Measurements from ENCODE around the gene COL2A1. TPM values are rescaled to one million over a fixed set of nuclear protein-coding genes. Genes with fewer than 3 reads are reported as not detected.

COL2A1 gene
- total RNA-seq, 1 experiment from 2014 or later: 10.8 TPM

GRCh38 chr12:47979166-47979565, 25.1 kb downstream of the COL2A1 start:
- Histone ChIP-seq H3K56ac (ENCODE audit: insufficient read length, low read depth, low read length) (no peak overlapping the region), H3K9me3 (ENCODE audit: control insufficient read depth, low read depth, low read length) (no peaks in the 10 kb centered on the region), H2BK120ac (ENCODE audit: low read depth, low read length, poor library complexity, severe bottlenecking) (no peak overlapping the region), H3K23me2 (ENCODE audit: insufficient read length, low read depth, low read length, poor library complexity, severe bottlenecking) (no peaks in the 10 kb centered on the region), H3K27ac (ENCODE audit: insufficient read length, low read depth, low read length) (no peak overlapping the region), H3K4me1 (ENCODE audit: insufficient read depth, low read length) (no peaks in the 10 kb centered on the region), H2BK15ac (ENCODE audit: low read depth, low read length) (no peak overlapping the region), H2BK5ac (ENCODE audit: insufficient read length, low read length) (no peak overlapping the region), H4K8ac (replicated peaks; ENCODE audit: insufficient read length, low read depth, low read length) (no peak overlapping the region), H3T11ph (ENCODE audit: low read length) (no peak overlapping the region), H3K23ac (ENCODE audit: insufficient read length, low read depth, low read length) (no peak overlapping the region), H2AFZ (ENCODE audit: low read length) (no peak overlapping the region), H4K91ac (ENCODE audit: insufficient read length, low read depth, low read length) (no peak overlapping the region), H2BK20ac (ENCODE audit: low read depth, low read length, poor library complexity, severe bottlenecking) (no peak overlapping the region), H3K9ac (ENCODE audit: extremely low read depth, insufficient read length, low read length) (no peak overlapping the region), H4K5ac (ENCODE audit: insufficient read length, low read depth, low read length) (no peak overlapping the region), H3K79me1 (ENCODE audit: insufficient read depth, low read depth, low read length, poor library complexity, severe bottlenecking) (no peaks in the 10 kb centered on the region), H2BK12ac (ENCODE audit: insufficient read length, low read depth, low read length) (no peak overlapping the region), H4K20me1 (ENCODE audit: control insufficient read depth, insufficient read depth, insufficient read length) (no peaks in the 10 kb centered on the region), H3K27me3 (ENCODE audit: insufficient read depth, low read length) (no peaks in the 10 kb centered on the region), H3K4ac (ENCODE audit: low read depth, low read length) (no peak overlapping the region), H3K79me2 (ENCODE audit: insufficient read depth, low read length) (no peaks in the 10 kb centered on the region), H3K4me2 (ENCODE audit: insufficient read depth, insufficient read length, low read length) (no peak overlapping the region), H2AK5ac (ENCODE audit: insufficient read length, low read length) (no peak overlapping the region), H3K14ac (ENCODE audit: insufficient read depth, low read length) (peak overlapping the region; percentile 1; the same call in 1 of the 2 replicates), H3K18ac (ENCODE audit: insufficient read length, low read depth, low read length) (no peak overlapping the region)
- no peak for TF ChIP-seq CTCF (conservative IDR thresholded peaks at IDR 0.05)
- Mint-ChIP-seq H3K4me3 (no peak overlapping the region), H3K27me3 (ENCODE audit: low read depth) (peaks cover 66% of the 10 kb centered on the region), H3K9me3 (no peaks in the 10 kb centered on the region), H3K27ac (peak overlapping the region in 1 of 3 experiments; percentile 55; a peak in 1 of 7 replicates), H3K4me1 (peaks cover 4 to 6% of the 10 kb centered on the region in 2 experiments; a peak in 2 of 4 replicates), H3K36me3 (ENCODE audit: insufficient read depth in 1 of 3, low read depth in 3 of 3) (peaks cover 0 to 3% (median 0%) of the 10 kb centered on the region in 3 experiments; a peak in 2 of 7 replicates)
- DNase-seq: no peak
- WGBS (ENCODE audit: extremely low coverage, insufficient read length, low lambda C conversion rate): no CpG with 5 or more reads among the region's 5 CpGs

Data from H9 (cell line).